ENCODE measurements around the gene NLGN1. TPM values are rescaled to one million over a fixed set of nuclear protein-coding genes. Genes with fewer than 3 reads are reported as not detected.

Gene NLGN1
- total and polyA plus RNA-seq, 2 of the 8 experiments (the other 6 are each of a cell fraction or from before 2014, with no cell fraction given), result 7.8 to 14.8 TPM

- TF ChIP-seq SUZ12 (IDR thresholded peaks at IDR 0.05; ENCODE audit: low read length), result no peak
- no peak for TF ChIP-seq GABPA (IDR thresholded peaks at IDR 0.05; ENCODE audit: borderline replicate concordance, insufficient read depth, low read length)
- TF ChIP-seq POLR2A (IDR thresholded peaks at IDR 0.05; ENCODE audit: control extremely low read depth in 1 of 2, low read depth in 2 of 2, low read length in 2 of 2), result no peak
- no peak for TF ChIP-seq SIX5 (IDR thresholded peaks at IDR 0.05; ENCODE audit: low read depth, low read length)
These were observed 879.3 kb downstream of the NLGN1 start (continued) for GRCh38 chr3:174276826-174277225.
